PFSK-1 (cell line): ENCODE data around the gene GMIP.

Experiments used
- FOXP2 ChIP-seq: optimal IDR thresholded peaks from 2 replicates; pipeline ENCODE3; 2011; ENCODE audit warnings: borderline replicate concordance, control low read depth, inconsistent platforms; ENCODE audit not compliant: insufficient read depth; ENCODE audit errors: extremely low read length, extremely low read depth
- POLR2AphosphoS5 ChIP-seq: IDR thresholded peaks from 2 replicates; pipeline ENCODE4 v1.6.1; 2012; ENCODE audit warnings: low read depth, mild to moderate bottlenecking, control low read depth, low read length, moderate library complexity
- SIN3A ChIP-seq: IDR thresholded peaks from 2 replicates; pipeline ENCODE4 v1.6.1; 2012; ENCODE audit warnings: mild to moderate bottlenecking, low read length, moderate library complexity, borderline replicate concordance; ENCODE audit not compliant: insufficient read depth
- TAF1 ChIP-seq: IDR thresholded peaks from 2 replicates; pipeline ENCODE4 v1.6.1; 2012; ENCODE audit warnings: low read length, control low read depth, borderline replicate concordance; ENCODE audit not compliant: insufficient read depth
- TF ChIP-seq, protein P1 (sequence below), 2 experiments: IDR thresholded peaks; 2 replicates each; pipeline versions ENCODE4 v1.6.1 to v1.8.0; 2011 to 2012; ENCODE audit warnings: low read depth in 2 of 2, low read length in 2 of 2, control low read depth in 1 of 2, inconsistent platforms in 1 of 2, mild to moderate bottlenecking in 1 of 2, moderate library complexity in 1 of 2; ENCODE audit not compliant: insufficient read depth in 1 of 2

The GMIP gene

GRCh38 chr19:19587771-19588170, 55.7 kb downstream of the GMIP start:
- TF ChIP-seq, protein P1, sequence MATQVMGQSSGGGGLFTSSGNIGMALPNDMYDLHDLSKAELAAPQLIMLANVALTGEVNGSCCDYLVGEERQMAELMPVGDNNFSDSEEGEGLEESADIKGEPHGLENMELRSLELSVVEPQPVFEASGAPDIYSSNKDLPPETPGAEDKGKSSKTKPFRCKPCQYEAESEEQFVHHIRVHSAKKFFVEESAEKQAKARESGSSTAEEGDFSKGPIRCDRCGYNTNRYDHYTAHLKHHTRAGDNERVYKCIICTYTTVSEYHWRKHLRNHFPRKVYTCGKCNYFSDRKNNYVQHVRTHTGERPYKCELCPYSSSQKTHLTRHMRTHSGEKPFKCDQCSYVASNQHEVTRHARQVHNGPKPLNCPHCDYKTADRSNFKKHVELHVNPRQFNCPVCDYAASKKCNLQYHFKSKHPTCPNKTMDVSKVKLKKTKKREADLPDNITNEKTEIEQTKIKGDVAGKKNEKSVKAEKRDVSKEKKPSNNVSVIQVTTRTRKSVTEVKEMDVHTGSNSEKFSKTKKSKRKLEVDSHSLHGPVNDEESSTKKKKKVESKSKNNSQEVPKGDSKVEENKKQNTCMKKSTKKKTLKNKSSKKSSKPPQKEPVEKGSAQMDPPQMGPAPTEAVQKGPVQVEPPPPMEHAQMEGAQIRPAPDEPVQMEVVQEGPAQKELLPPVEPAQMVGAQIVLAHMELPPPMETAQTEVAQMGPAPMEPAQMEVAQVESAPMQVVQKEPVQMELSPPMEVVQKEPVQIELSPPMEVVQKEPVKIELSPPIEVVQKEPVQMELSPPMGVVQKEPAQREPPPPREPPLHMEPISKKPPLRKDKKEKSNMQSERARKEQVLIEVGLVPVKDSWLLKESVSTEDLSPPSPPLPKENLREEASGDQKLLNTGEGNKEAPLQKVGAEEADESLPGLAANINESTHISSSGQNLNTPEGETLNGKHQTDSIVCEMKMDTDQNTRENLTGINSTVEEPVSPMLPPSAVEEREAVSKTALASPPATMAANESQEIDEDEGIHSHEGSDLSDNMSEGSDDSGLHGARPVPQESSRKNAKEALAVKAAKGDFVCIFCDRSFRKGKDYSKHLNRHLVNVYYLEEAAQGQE (IDR thresholded peaks at IDR 0.05; ENCODE audit: insufficient read depth in 1 of 2, low read depth in 2 of 2, low read length in 2 of 2), result no peak
- TF ChIP-seq FOXP2, result no peak
- no peak for TF ChIP-seq SIN3A
- TF ChIP-seq TAF1, result no peak

DNA sequence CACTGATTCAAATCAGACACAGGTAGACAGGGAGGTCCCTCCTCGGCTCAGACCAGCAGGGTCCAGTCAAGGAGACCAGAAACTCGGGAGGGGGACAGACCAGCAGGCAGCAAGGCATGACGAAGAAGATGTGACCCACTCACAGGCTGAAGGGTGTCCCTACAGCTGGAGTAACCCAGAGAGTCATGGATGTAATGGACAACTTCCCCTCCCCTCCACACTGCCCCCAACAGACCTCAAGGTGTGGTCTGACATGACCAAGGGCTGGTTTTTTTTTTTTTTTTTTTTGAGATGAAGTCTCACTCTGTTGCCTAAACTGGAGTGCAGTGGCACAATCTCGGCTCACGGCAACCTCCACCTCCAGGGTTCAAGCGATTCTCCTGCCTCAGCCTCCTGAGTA, 59.1 kb downstream of the GMIP start:
- TF ChIP-seq SIN3A, result no peak
- TF ChIP-seq TAF1, result no peak
- TF ChIP-seq POLR2AphosphoS5, result no peak
- TF ChIP-seq, protein P1 (IDR thresholded peaks at IDR 0.05; ENCODE audit: insufficient read depth in 1 of 2, low read depth in 2 of 2, low read length in 2 of 2), result no peak
- TF ChIP-seq FOXP2, result no peak

GRCh38 chr19:19582471-19582870, 61.0 kb downstream of the GMIP start:
- no peak for TF ChIP-seq TAF1
- TF ChIP-seq, protein P1 (IDR thresholded peaks at IDR 0.05; ENCODE audit: insufficient read depth in 1 of 2, low read depth in 2 of 2, low read length in 2 of 2), result no peak
- TF ChIP-seq SIN3A, result no peak
- TF ChIP-seq POLR2AphosphoS5, result no peak
- TF ChIP-seq FOXP2, result no peak

GRCh38 chr19:19581391-19581790, 62.1 kb downstream of the GMIP start:
- TF ChIP-seq SIN3A, result no peak
- TF ChIP-seq, protein P1 (IDR thresholded peaks at IDR 0.05; ENCODE audit: insufficient read depth in 1 of 2, low read depth in 2 of 2, low read length in 2 of 2), result no peak
- no peak for TF ChIP-seq TAF1
- TF ChIP-seq POLR2AphosphoS5, result no peak
- TF ChIP-seq FOXP2, result no peak

DNA sequence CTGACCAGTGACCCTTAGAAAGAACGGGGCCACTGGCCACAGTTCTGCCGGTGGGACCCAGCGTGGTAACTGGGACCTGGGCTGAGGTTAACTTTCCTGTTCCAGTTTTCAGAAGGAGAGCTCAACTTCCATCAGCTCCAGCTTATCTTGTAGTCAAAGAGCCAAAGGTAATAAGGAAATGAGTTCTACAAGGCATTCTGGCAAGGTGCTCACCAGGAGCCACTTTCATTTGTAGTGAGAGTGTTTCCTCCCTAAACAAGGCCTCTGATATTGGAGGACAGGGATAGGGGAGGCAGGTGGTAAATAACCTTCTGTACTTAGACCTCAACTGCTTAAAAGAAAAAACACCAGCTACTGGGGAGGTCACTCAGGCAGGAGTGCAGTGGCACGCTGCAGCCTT, 63.0 kb downstream of the GMIP start:
- TF ChIP-seq, protein P1 (IDR thresholded peaks at IDR 0.05; ENCODE audit: insufficient read depth in 1 of 2, low read depth in 2 of 2, low read length in 2 of 2), result no peak
- TF ChIP-seq SIN3A, result no peak
- TF ChIP-seq FOXP2, result no peak
- no peak for TF ChIP-seq TAF1
- TF ChIP-seq POLR2AphosphoS5, result no peak
